Measurements from ENCODE around the gene KIF1A. TPM values are rescaled to one million over a fixed set of nuclear protein-coding genes. Genes with fewer than 3 reads are reported as not detected.

Gene KIF1A
- total RNA-seq, 4 donors from 2014 or later = 1.7 to 4.1 (median 3.4) TPM

DNA sequence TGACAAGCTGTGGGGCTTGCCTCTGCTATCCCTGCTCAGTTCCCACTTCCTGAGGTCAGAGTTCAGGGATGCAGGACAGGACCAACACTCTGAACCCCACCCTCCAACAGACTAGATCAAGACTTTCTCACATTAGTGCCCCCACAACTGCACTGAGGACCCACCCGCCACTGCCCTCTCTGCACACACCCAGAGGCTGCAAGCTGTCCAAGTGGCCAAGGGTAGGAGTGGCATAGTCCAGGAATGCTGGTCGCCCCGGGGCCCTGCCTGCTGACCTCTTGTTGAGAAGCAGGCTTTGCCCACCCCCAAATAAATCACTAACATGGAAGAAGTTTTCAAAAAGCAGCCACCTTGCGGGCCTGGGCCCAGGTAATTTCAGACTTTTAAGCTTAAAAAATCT is 5.5 kb upstream of the KIF1A start:
- intact Hi-C loops (cut with DNase I) = no loop called here
- Histone ChIP-seq H3K4me1 (peaks cover 4 to 8% (median 8%) of the 10 kb centered on the region in 4 donors), H3K27ac (replicated peaks in 1 of 4) (no peak overlapping the region), H3K36me3 (no peaks in the 10 kb centered on the region), H3K9me3 (peaks cover 0 to 12% (median 2%) of the 10 kb centered on the region in 4 donors), H3K4me3 (no peak overlapping the region), H3K27me3 (peaks cover 0 to 91% (median 26%) of the 10 kb centered on the region in 4 donors)
- no peak for DNase-seq (ENCODE audit: extremely low spot score)
- WGBS = 100% methylated on average over 2 of the region's 4 CpGs
- TF ChIP-seq POLR2AphosphoS5 (IDR thresholded peaks at IDR 0.05) (no peak), EP300 (IDR thresholded peaks at IDR 0.05) (no peak), POLR2A (IDR thresholded peaks at IDR 0.05; ENCODE audit: low read depth) (no peak), CTCF (IDR thresholded peaks at IDR 0.05) (no peak)

- Histone ChIP-seq H3K9me3 (peaks cover 0 to 12% (median 2%) of the 10 kb centered on the region in 4 donors), H3K27ac (replicated peaks in 1 of 4) (no peak overlapping the region), H3K36me3 (no peaks in the 10 kb centered on the region), H3K27me3 (peaks cover 0 to 100% (median 39%) of the 10 kb centered on the region in 4 donors), H3K4me1 (peaks cover 17 to 26% (median 24%) of the 10 kb centered on the region in 4 donors), H3K4me3 (no peak overlapping the region)
- intact Hi-C loops (cut with DNase I) = no loop called here
- WGBS = 81% methylated on average over 12 of the region's 15 CpGs
- no peak for DNase-seq (ENCODE audit: extremely low spot score)
- TF ChIP-seq POLR2A (IDR thresholded peaks at IDR 0.05; ENCODE audit: low read depth) = no peak
- TF ChIP-seq POLR2AphosphoS5 (IDR thresholded peaks at IDR 0.05) = no peak
- no peak for TF ChIP-seq EP300 (IDR thresholded peaks at IDR 0.05)
- TF ChIP-seq CTCF (IDR thresholded peaks at IDR 0.05) = no peak
These were observed 3.7 kb upstream of the KIF1A start for GRCh38 chr2:240823449-240824336.

DNA sequence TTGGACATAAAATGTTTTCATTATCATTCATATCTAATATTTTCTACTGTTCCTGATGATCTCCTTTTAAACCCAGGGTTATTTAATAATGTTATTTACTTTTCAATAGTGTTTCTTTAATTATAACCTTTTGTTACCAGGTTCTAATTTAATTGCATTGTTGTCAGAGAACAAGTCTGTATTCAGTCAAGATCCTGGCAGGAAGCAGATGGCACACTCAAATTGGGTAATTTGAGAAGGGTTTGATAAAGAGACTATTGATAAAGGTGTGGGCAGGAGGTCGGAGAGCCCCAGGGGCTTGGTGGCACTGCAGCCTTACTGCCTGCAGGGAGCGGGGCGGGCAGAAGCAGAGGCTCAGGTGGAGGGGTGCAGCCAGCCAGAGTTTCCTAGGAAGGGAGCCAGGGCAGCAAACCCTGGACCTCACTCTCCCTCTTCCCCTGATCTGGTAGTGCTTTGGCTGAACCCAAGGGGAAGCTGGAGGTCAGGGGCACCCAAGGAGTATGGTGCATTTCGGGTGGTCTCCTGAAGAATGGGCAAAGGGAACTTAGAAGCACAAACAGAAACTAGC is 2.3 kb upstream of the KIF1A start:
- Histone ChIP-seq H3K9me3 (peaks cover 0 to 12% (median 2%) of the 10 kb centered on the region in 4 donors), H3K36me3 (no peaks in the 10 kb centered on the region), H3K4me3 (no peak overlapping the region), H3K27ac (replicated peaks in 1 of 4) (no peak overlapping the region), H3K27me3 (peaks cover 0 to 100% (median 41%) of the 10 kb centered on the region in 4 donors), H3K4me1 (peaks cover 18 to 30% (median 27%) of the 10 kb centered on the region in 4 donors)
- WGBS = 76% methylated on average over 4 of the region's 4 CpGs
- DNase-seq (ENCODE audit: extremely low spot score) = no peak
- intact Hi-C loops (cut with DNase I) = no loop called here
- TF ChIP-seq POLR2A (IDR thresholded peaks at IDR 0.05; ENCODE audit: low read depth) (no peak), EP300 (IDR thresholded peaks at IDR 0.05) (no peak)

GRCh38 chr2:240821429-240821778 is 1.4 kb upstream of the KIF1A start:
- Histone ChIP-seq H3K9me3 (peaks cover 0 to 12% (median 2%) of the 10 kb centered on the region in 4 donors), H3K4me3 (peak overlapping the region in 1 of 4 donors; percentile 39), H3K27me3 (peaks cover 0 to 100% (median 40%) of the 10 kb centered on the region in 4 donors), H3K4me1 (peaks cover 18 to 30% (median 27%) of the 10 kb centered on the region in 4 donors), H3K36me3 (no peaks in the 10 kb centered on the region), H3K27ac (replicated peaks in 1 of 4) (no peak overlapping the region)
- 23% methylated on average over 7 of the region's 7 CpGs for WGBS
- TF ChIP-seq POLR2A (IDR thresholded peaks at IDR 0.05; ENCODE audit: low read depth) (no peak), CTCF (IDR thresholded peaks at IDR 0.05) (no peak), EP300 (IDR thresholded peaks at IDR 0.05) (no peak), POLR2AphosphoS5 (IDR thresholded peaks at IDR 0.05) (no peak)
- intact Hi-C loops (cut with DNase I) = no loop called here
- DNase-seq (ENCODE audit: extremely low spot score) = no peak
